Thoracic aorta (tissue), 2 donors: ENCODE results near the gene TMTC2. TPM values are rescaled to one million over a fixed set of nuclear protein-coding genes. Genes with fewer than 3 reads are reported as not detected.

Source experiments
- ATAC-seq: fragments of 150-250 bp; one replicate; pipeline ENCODE4 v1.8.0; 2017; ENCODE audit warnings: low read depth; ENCODE audit not compliant: insufficient number of reproducible peaks, low FRiP score
- DNase-seq: peaks from one replicate; pipeline ENCODE4 v3.0.0-alpha.2; 2020; ENCODE audit warnings: low spot score
- H3K27ac ChIP-seq, 2 donors: fragments of 200-600 bp; sonication (generic); 1 replicate in 1 of 2; 2 replicates in 1 of 2; pipeline ENCODE4 v1.5.1; 2016; ENCODE audit warnings: mild to moderate bottlenecking in 2 of 2, moderate library complexity in 2 of 2
- H3K27me3 ChIP-seq: fragments of 200-600 bp; sonication (generic); replicated peaks from 2 replicates; pipeline ENCODE4 v1.6.0; 2016; ENCODE audit warnings: mild to moderate bottlenecking; ENCODE audit not compliant: insufficient read depth
- H3K36me3 ChIP-seq: fragments of 200-600 bp; sonication (generic); one replicate; pipeline ENCODE4 v1.5.1; 2016
- H3K4me1 ChIP-seq, 2 donors: fragments of 200-600 bp; sonication (generic); 1 replicate in 1 of 2; 2 replicates in 1 of 2; pipeline versions ENCODE4 v1.5.1 to v1.6.0; 2016; ENCODE audit warnings: low read depth in 2 of 2, mild to moderate bottlenecking in 1 of 2; ENCODE audit not compliant: control insufficient read depth in 1 of 2
- H3K4me3 ChIP-seq: fragments of 200-600 bp; sonication (generic); 2 replicates; pipeline ENCODE4 v1.5.1; 2016; ENCODE audit warnings: mild to moderate bottlenecking
- H3K9me3 ChIP-seq: fragments of 200-600 bp; sonication (generic); 2 replicates; pipeline ENCODE4 v1.5.1; 2016
- CTCF ChIP-seq: fragments of 200-600 bp; sonication (generic); IDR thresholded peaks from one replicate; pipeline ENCODE4 v1.5.1; 2019; ENCODE audit warnings: antibody characterized with exemption
- total RNA-seq, 2 donors: library from RNA; depleted of rRNA; stranded (reverse); fragments of >200 nt; gene quantifications; one replicate each; pipeline versions ENCODE4 v1.1.0 to v1.2.3, GENCODE V29; 2016

TMTC2 gene
- total RNA-seq, 2 donors from 2014 or later: 2.8 to 8.6 TPM

- Histone ChIP-seq H3K27me3 (no peaks in the 10 kb centered on the region), H3K4me3 (no peak overlapping the region), H3K36me3 (no peaks in the 10 kb centered on the region), H3K27ac (no peak overlapping the region), H3K9me3 (no peaks in the 10 kb centered on the region), H3K4me1 (no peaks in the 10 kb centered on the region)
- ATAC-seq (no peak), DNase-seq (no peak)
- no peak for TF ChIP-seq CTCF
Observed at GRCh38 chr12:82857911-82858533, 171.3 kb downstream of the TMTC2 start.

GRCh38 chr12:82858534-82858917 is 171.8 kb downstream of the TMTC2 start:
- ATAC-seq (no peak), DNase-seq (no peak)
- no peak for TF ChIP-seq CTCF
- Histone ChIP-seq H3K27ac (no peak overlapping the region), H3K27me3 (no peaks in the 10 kb centered on the region), H3K4me3 (no peak overlapping the region), H3K36me3 (no peaks in the 10 kb centered on the region), H3K4me1 (no peaks in the 10 kb centered on the region), H3K9me3 (no peaks in the 10 kb centered on the region)

GRCh38 chr12:82862069-82862841 is 175.5 kb downstream of the TMTC2 start:
- no peak for TF ChIP-seq CTCF

GRCh38 chr12:82862876-82863649 is 176.4 kb downstream of the TMTC2 start:
- ATAC-seq: no peak
- Histone ChIP-seq H3K4me3 (no peak overlapping the region), H3K36me3 (no peaks in the 10 kb centered on the region), H3K27me3 (no peaks in the 10 kb centered on the region), H3K9me3 (no peaks in the 10 kb centered on the region), H3K4me1 (no peaks in the 10 kb centered on the region), H3K27ac (no peak overlapping the region)
- TF ChIP-seq CTCF: no peak
- DNase-seq: no peak

More at GRCh38 chr12:82862069-82862841, 175.5 kb downstream of the TMTC2 start:
- Histone ChIP-seq H3K4me3 (no peak overlapping the region), H3K9me3 (no peaks in the 10 kb centered on the region), H3K27ac (no peak overlapping the region), H3K36me3 (no peaks in the 10 kb centered on the region), H3K4me1 (no peaks in the 10 kb centered on the region), H3K27me3 (no peaks in the 10 kb centered on the region)
- ATAC-seq: no peak
- DNase-seq: no peak

GRCh38 chr12:82866227-82866775 is 179.6 kb downstream of the TMTC2 start:
- no peaks in the 10 kb centered on the region for H3K27me3 ChIP-seq

More at GRCh38 chr12:82866227-82866775, 179.6 kb downstream of the TMTC2 start:
- Histone ChIP-seq H3K4me1 (no peaks in the 10 kb centered on the region), H3K4me3 (no peak overlapping the region), H3K36me3 (no peaks in the 10 kb centered on the region), H3K9me3 (no peaks in the 10 kb centered on the region), H3K27ac (no peak overlapping the region)
- DNase-seq: no peak
- no peak for ATAC-seq
- TF ChIP-seq CTCF: no peak
